HEK293 (cell line): Measurements from ENCODE around the gene MTUS2.

Source experiments
- CTCF ChIA-PET: fragments of 350-600 bp; formaldehyde crosslinking; extraction: SDS; loops from one replicate; lab custom pipeline; 2021; ENCODE audit warnings: antibody characterized with exemption; lab: Yijun Ruan, JAX
- POLR2A ChIA-PET: fragments of 300-600 bp; formaldehyde crosslinking; extraction: SDS; loops from one replicate; lab custom pipeline; 2020; ENCODE audit warnings: antibody characterized with exemption, inconsistent platforms; lab: Yijun Ruan, JAX
- H3K27ac ChIP-seq: fragments of 200-500 bp; sonication (Bioruptor generic); 2 replicates; pipeline ENCODE4 v1.5.1; 2014; ENCODE audit warnings: low read depth, low read length, control low read depth, inconsistent platforms; ENCODE audit errors: extremely low read depth
- H3K36me3 ChIP-seq, 2 experiments: fragments of 200-500 bp in 1 of 2; sonication (Bioruptor generic) in 1 of 2; 1 replicate in 1 of 2; 2 replicates in 1 of 2; pipeline ENCODE4 v1.5.1; 2014 to 2017; ENCODE audit warnings: inconsistent platforms in 2 of 2, low read length in 2 of 2; ENCODE audit not compliant: control insufficient read depth in 2 of 2, insufficient read depth in 1 of 2
- H3K4me1 ChIP-seq: fragments of 200-500 bp; sonication (Bioruptor generic); 2 replicates; pipeline ENCODE4 v1.5.1; 2014; ENCODE audit warnings: mild to moderate bottlenecking, low read length, inconsistent platforms; ENCODE audit not compliant: control insufficient read depth, insufficient read depth
- H3K4me3 ChIP-seq: 2 replicates; pipeline ENCODE4 v1.5.1; 2011; ENCODE audit warnings: low read depth, mild to moderate bottlenecking, control low read depth, low read length, moderate library complexity
- H3K9me3 ChIP-seq: fragments of 200-500 bp; sonication (Bioruptor generic); 2 replicates; pipeline ENCODE4 v1.5.1; 2014; ENCODE audit warnings: low read depth, low read length, inconsistent platforms; ENCODE audit not compliant: control insufficient read depth, insufficient read depth
- GLIS1 ChIP-seq: fragments of 450-650 bp; formaldehyde crosslinking; IDR thresholded peaks from 2 replicates; pipeline ENCODE4 v1.5.1; 2016; ENCODE audit warnings: missing biosample characterization, missing genetic modification characterization
- GLIS2 ChIP-seq: fragments of 450-650 bp; formaldehyde crosslinking; IDR thresholded peaks from 2 replicates; pipeline ENCODE4 v1.5.1; 2016; ENCODE audit warnings: missing biosample characterization, missing genetic modification characterization
- MYNN ChIP-seq: fragments of 450-650 bp; formaldehyde crosslinking; IDR thresholded peaks from 2 replicates; pipeline ENCODE4 v1.5.1; 2016; ENCODE audit warnings: missing biosample characterization, missing genetic modification characterization, borderline replicate concordance
- SP2 ChIP-seq: fragments of 450-650 bp; formaldehyde crosslinking; IDR thresholded peaks from 2 replicates; pipeline ENCODE4 v1.5.1; 2016; ENCODE audit warnings: missing biosample characterization, missing genetic modification characterization
- SP7 ChIP-seq: fragments of 450-650 bp; formaldehyde crosslinking; IDR thresholded peaks from 2 replicates; pipeline ENCODE4 v1.5.1; 2016; ENCODE audit warnings: missing biosample characterization, missing genetic modification characterization
- YY2 ChIP-seq: fragments of 450-650 bp; formaldehyde crosslinking; IDR thresholded peaks from 2 replicates; pipeline ENCODE4 v1.5.1; 2016; ENCODE audit warnings: missing biosample characterization, missing genetic modification characterization
- ZBTB48 ChIP-seq: fragments of 450-650 bp; formaldehyde crosslinking; IDR thresholded peaks from 2 replicates; pipeline ENCODE4 v1.5.1; 2016; ENCODE audit warnings: missing biosample characterization, missing genetic modification characterization
- ZNF10 ChIP-seq: fragments of 450-650 bp; formaldehyde crosslinking; IDR thresholded peaks from 2 replicates; pipeline ENCODE4 v1.5.1; 2017; ENCODE audit warnings: missing biosample characterization, missing genetic modification characterization
- ZNF211 ChIP-seq: fragments of 450-650 bp; formaldehyde crosslinking; IDR thresholded peaks from 2 replicates; pipeline ENCODE4 v1.5.1; 2016; ENCODE audit warnings: low read depth, missing biosample characterization, missing genetic modification characterization
- ZNF335 ChIP-seq: fragments of 450-650 bp; formaldehyde crosslinking; conservative IDR thresholded peaks from 2 replicates; pipeline ENCODE4 v1.5.1; 2016; ENCODE audit warnings: missing biosample characterization, missing genetic modification characterization
- ZNF354C ChIP-seq: fragments of 450-650 bp; formaldehyde crosslinking; IDR thresholded peaks from 2 replicates; pipeline ENCODE4 v1.5.1; 2016; ENCODE audit warnings: missing biosample characterization, missing genetic modification characterization, low read depth, borderline replicate concordance
- ZNF48 ChIP-seq: fragments of 450-650 bp; formaldehyde crosslinking; IDR thresholded peaks from 2 replicates; pipeline ENCODE4 v1.5.1; 2016; ENCODE audit warnings: missing biosample characterization, missing genetic modification characterization
- ZNF610 ChIP-seq: fragments of 450-650 bp; formaldehyde crosslinking; IDR thresholded peaks from 2 replicates; pipeline ENCODE4 v1.5.1; 2016; ENCODE audit warnings: missing biosample characterization, missing genetic modification characterization, borderline replicate concordance
- ZNF768 ChIP-seq: fragments of 450-650 bp; formaldehyde crosslinking; IDR thresholded peaks from 2 replicates; pipeline ENCODE4 v1.5.1; 2018; ENCODE audit warnings: missing biosample characterization, mild to moderate bottlenecking, missing genetic modification characterization
- TF ChIP-seq, protein P1 (sequence below): fragments of 450-650 bp; formaldehyde crosslinking; IDR thresholded peaks from 2 replicates; pipeline ENCODE4 v1.5.1; 2017; ENCODE audit warnings: missing biosample characterization, missing genetic modification characterization
- TF ChIP-seq, protein P2 (sequence below): fragments of 450-650 bp; formaldehyde crosslinking; IDR thresholded peaks from 2 replicates; pipeline ENCODE4 v1.5.1; 2016; ENCODE audit warnings: missing biosample characterization, missing genetic modification characterization
- TF ChIP-seq, protein P3 (sequence below): fragments of 450-650 bp; formaldehyde crosslinking; conservative IDR thresholded peaks from 2 replicates; pipeline ENCODE4 v1.5.1; 2016; ENCODE audit warnings: low read depth, missing biosample characterization, missing genetic modification characterization
- TF ChIP-seq, protein P4 (sequence below): fragments of 450-650 bp; formaldehyde crosslinking; IDR thresholded peaks from 2 replicates; pipeline ENCODE4 v1.5.1; 2016; ENCODE audit warnings: missing biosample characterization, missing genetic modification characterization

The MTUS2 gene

DNA sequence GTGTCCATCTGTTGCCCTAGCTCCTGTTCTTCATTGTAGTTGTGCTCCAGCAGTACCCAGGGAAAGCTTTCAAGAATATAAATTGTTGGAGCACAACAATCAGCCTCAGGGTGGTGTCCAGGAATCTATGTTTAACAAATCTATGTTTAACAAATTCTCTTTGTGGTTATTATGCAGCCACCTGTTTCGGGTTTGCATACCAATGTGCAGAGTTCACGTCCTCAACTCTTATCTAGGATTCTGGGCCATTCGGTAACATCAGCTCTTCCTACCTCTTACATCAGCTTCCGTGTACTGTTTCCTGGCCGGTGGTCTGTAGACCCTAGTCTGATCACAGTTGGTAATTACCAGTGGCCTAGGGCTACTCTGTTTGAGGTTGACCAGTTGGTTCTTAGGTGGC is 17.0 kb downstream of the MTUS2 start:
- TF ChIP-seq, protein P1, sequence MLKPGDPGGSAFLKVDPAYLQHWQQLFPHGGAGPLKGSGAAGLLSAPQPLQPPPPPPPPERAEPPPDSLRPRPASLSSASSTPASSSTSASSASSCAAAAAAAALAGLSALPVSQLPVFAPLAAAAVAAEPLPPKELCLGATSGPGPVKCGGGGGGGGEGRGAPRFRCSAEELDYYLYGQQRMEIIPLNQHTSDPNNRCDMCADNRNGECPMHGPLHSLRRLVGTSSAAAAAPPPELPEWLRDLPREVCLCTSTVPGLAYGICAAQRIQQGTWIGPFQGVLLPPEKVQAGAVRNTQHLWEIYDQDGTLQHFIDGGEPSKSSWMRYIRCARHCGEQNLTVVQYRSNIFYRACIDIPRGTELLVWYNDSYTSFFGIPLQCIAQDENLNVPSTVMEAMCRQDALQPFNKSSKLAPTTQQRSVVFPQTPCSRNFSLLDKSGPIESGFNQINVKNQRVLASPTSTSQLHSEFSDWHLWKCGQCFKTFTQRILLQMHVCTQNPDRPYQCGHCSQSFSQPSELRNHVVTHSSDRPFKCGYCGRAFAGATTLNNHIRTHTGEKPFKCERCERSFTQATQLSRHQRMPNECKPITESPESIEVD (tag by site-specific recombination) = no peak
- TF ChIP-seq SP2 (tag by site-specific recombination) (no peak), ZBTB48 (tag by site-specific recombination) (no peak), ZNF10 (tag by site-specific recombination) (no peak), ZNF211 (tag by site-specific recombination) (no peak), ZNF48 (tag by site-specific recombination) (no peak), ZNF335 (no peak), ZNF354C (tag by site-specific recombination) (no peak), GLIS2 (tag by site-specific recombination) (no peak), ZNF768 (no peak), SP7 (no peak), MYNN (tag by site-specific recombination) (no peak), ZNF610 (tag by site-specific recombination) (no peak), YY2 (tag by site-specific recombination) (no peak), GLIS1 (tag by site-specific recombination) (no peak)
- TF ChIP-seq, protein P2, sequence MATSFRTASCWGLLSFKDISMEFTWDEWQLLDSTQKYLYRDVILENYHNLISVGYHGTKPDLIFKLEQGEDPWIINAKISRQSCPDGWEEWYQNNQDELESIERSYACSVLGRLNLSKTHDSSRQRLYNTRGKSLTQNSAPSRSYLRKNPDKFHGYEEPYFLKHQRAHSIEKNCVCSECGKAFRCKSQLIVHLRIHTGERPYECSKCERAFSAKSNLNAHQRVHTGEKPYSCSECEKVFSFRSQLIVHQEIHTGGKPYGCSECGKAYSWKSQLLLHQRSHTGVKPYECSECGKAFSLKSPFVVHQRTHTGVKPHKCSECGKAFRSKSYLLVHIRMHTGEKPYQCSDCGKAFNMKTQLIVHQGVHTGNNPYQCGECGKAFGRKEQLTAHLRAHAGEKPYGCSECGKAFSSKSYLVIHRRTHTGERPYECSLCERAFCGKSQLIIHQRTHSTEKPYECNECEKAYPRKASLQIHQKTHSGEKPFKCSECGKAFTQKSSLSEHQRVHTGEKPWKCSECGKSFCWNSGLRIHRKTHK (tag by site-specific recombination) = no peak
- TF ChIP-seq, protein P3, sequence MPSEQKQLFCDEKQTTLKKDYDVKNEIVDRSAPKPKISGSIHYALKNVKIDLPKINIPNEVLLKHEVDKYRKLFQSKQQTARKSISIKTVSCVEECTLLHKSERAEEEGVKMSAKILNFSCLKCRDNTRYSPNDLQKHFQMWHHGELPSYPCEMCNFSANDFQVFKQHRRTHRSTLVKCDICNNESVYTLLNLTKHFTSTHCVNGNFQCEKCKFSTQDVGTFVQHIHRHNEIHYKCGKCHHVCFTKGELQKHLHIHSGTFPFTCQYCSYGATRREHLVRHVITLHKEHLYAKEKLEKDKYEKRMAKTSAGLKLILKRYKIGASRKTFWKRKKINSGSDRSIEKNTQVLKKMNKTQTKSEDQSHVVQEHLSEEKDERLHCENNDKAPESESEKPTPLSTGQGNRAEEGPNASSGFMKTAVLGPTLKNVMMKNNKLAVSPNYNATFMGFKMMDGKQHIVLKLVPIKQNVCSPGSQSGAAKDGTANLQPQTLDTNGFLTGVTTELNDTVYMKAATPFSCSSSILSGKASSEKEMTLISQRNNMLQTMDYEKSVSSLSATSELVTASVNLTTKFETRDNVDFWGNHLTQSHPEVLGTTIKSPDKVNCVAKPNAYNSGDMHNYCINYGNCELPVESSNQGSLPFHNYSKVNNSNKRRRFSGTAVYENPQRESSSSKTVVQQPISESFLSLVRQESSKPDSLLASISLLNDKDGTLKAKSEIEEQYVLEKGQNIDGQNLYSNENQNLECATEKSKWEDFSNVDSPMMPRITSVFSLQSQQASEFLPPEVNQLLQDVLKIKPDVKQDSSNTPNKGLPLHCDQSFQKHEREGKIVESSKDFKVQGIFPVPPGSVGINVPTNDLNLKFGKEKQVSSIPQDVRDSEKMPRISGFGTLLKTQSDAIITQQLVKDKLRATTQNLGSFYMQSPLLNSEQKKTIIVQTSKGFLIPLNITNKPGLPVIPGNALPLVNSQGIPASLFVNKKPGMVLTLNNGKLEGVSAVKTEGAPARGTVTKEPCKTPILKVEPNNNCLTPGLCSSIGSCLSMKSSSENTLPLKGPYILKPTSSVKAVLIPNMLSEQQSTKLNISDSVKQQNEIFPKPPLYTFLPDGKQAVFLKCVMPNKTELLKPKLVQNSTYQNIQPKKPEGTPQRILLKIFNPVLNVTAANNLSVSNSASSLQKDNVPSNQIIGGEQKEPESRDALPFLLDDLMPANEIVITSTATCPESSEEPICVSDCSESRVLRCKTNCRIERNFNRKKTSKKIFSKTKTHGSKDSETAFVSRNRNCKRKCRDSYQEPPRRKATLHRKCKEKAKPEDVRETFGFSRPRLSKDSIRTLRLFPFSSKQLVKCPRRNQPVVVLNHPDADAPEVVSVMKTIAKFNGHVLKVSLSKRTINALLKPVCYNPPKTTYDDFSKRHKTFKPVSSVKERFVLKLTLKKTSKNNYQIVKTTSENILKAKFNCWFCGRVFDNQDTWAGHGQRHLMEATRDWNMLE (tag by site-specific recombination) = no peak
- TF ChIP-seq, protein P4, sequence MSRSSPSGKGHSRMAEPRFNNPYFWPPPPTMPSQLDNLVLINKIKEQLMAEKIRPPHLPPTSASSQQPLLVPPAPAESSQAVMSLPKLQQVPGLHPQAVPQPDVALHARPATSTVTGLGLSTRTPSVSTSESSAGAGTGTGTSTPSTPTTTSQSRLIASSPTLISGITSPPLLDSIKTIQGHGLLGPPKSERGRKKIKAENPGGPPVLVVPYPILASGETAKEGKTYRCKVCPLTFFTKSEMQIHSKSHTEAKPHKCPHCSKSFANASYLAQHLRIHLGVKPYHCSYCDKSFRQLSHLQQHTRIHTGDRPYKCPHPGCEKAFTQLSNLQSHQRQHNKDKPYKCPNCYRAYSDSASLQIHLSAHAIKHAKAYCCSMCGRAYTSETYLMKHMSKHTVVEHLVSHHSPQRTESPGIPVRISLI (tag by site-specific recombination) = no peak
- POLR2A ChIA-PET = no interaction called here
- Histone ChIP-seq H3K9me3 (no peaks in the 10 kb centered on the region), H3K4me1 (no peaks in the 10 kb centered on the region), H3K36me3 (no peaks in the 10 kb centered on the region), H3K4me3 (no peak overlapping the region), H3K27ac (no peak overlapping the region)
- CTCF ChIA-PET = interaction anchor here (0.5 to 0.6 kb wide), 2 partner anchors 50 to 1279 kb away, joined by 3 read pairs; no protein-coding TSS in a partner anchor
